Measurements from ENCODE around the gene PCDH11X.
"Not testable (repeated sequence)": the region's sequence is repeated elsewhere in the genome, so short reads cannot be mapped to it uniquely, and the experiment has no call there.

- TF ChIP-seq CTCF, POLR2AphosphoS5, POLR2A (IDR thresholded peaks at IDR 0.05): not testable (repeated sequence)
These were observed 5.2 kb upstream of the PCDH11X start for GRCh38 chrX:91773943-91774342.
